ENCODE measurements around the gene EGR1.

GRCh38 chr5:138435943-138436342 lies 29.3 kb upstream of the EGR1 start:
- TF ChIP-seq CTCF (conservative IDR thresholded peaks at IDR 0.05; ENCODE audit: low read depth, low read length) (no peak), EZH2 (IDR thresholded peaks at IDR 0.05; ENCODE audit: low read length, unreplicated experiment) (no peak), EZH2phosphoT487 (IDR thresholded peaks at IDR 0.05; ENCODE audit: borderline replicate concordance, low read length) (no peak)
